COLO668 (cell line): ENCODE data around the gene ADGRL3.

ENCODE experiments used
- DNase-seq: peaks from one replicate; lab custom pipeline; 2025; ENCODE audit not compliant: unreplicated experiment; lab: John Stamatoyannopoulos, UW

Gene ADGRL3

GRCh38 chr4:61853041-61853440 is 652.9 kb downstream of the ADGRL3 start:
- no peak for DNase-seq

DNA sequence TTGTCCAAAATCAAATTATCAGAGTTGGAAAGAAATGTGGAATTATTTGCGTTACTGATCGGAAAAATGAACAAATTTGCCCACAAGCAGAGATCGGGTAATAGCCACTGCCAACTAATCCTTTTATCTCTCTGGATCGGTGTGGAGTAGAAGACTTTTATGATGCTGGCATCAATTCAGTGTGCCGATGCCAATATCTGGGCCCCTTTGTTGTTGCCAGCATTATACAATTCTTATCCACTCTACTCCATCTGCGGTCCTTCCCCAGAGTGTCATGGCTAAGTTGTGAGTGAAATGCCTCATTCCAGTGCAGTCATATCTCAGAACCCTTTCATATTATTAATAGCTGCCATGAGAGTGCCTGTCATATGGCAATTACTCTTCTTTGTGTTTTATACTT is 660.2 kb downstream of the ADGRL3 start:
- no peak for DNase-seq

DNA sequence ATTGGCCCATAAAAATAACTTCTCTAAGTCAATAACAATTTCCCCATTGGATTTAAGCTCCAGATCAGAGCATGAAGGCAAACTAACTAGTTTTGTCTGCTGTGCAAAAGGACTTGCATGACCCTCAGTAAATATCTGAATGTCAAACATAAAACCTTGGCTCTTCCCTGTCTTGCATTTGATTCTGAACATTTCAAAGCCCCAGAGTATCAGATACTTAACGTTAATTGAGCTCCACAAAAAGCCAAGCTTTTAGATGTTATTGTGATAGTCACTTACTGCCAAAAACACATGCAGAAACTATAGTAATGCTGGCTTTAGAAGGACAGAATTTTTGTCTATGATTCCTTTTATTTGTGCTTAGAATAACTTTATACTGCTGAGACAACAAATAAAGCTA is 664.2 kb downstream of the ADGRL3 start:
- DNase-seq: no peak

DNA sequence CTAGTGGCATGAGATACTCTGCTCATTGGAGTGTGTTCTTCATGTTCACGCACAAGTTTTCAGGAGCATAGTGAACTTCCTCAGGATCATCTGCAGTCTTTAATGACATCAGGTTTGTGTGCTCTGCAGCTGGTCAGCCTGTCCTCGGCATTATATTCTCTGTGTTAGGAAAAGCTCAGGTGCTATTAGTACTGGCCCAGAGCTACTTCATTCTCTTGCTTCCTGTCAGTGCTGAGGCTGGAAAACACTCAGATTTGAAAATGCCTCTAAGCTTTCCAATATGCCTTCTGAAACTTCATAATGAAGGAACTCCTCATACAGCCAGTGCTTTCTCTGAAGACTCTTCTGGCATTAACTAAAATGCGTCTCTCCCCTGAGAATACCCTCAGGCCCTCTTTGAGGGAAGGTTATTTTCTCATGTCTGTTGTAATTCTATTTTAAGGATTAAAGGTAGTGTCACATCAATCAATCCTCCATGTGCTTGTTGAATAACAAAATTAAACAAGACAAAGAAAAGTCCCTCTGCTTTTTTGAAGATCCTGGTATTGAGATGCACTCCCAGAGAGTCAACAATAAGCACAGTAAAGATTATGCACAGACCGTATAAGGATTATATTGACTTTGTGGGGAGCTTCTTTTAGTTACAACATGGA is 666.4 kb downstream of the ADGRL3 start:
- DNase-seq: no peak

- DNase-seq: no peak
These were observed 672.9 kb downstream of the ADGRL3 start for GRCh38 chr4:61872983-61873382.

DNA sequence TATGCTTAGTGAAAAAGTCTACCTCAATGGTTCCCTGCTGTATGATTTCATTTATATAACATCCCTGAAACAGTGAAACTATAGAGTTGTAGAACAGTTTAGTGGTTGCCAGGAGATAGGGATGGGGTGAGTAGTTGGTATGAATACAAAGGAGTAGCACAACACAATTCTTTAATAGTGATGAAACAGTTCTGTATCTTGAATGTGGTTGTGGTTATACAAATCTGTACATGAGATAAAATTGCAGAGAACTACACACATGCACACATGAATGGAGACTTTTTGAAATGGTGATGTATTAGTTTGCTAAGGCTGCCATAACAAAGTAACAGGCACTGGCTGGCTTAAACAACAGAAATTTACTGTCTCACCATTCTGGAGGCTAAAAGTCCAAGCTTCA is 677.1 kb downstream of the ADGRL3 start:
- no peak for DNase-seq

DNA sequence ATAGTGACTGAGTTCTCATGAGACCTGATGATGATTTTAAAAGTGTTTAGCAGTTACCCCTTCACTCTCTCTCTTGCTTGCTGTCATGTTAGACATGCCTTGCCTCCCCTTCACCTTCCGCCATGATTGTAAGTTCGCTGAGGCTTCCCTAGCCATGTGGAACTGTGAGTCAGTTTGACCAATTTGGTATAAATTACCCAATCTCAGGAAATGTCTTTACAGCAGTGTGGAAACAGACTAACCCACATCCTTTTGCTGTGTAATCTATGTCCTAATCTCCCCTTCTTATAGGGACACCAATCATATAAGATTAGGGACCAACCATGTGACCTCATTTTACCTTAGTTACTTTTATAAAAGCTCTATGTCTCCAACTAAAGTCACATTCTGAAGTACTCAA is 677.8 kb downstream of the ADGRL3 start:
- DNase-seq: no peak

DNA sequence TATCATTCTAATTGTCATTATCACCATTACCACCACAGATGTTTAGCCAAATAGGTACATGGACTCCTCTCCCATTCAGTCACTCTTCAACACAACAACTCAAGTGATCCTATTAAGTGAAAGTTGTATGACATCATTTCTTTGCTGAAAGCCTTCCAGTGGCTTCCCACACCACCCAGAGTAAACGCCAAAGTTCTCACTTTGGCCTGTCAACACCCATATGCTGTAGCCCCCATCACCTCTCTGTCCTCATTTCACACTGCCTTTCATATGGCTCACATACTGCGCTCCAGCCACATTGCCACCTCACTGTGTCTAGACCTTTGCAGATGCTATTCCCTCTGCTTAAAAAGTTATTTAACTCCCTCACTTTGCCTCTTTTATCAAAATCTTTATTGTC is 682.3 kb downstream of the ADGRL3 start:
- DNase-seq: no peak

DNA sequence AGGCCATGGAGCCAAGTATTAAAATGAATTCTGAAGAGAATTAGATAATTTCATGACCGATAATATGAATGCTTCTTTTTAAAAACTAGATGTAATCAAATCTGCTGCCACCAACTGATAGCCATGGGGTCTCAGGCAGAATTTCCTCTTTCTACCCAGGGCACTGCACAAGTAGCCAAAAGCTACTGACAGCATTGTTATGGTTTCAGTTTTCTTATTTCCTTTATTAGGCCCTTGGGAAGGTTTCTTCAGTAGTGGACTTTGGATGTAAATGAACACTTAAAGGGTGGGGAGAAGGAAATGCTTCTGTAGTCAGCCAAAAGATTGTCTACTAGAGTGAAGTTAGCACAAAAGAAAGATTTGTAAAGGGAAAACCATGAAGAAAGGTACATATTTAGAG is 686.0 kb downstream of the ADGRL3 start:
- DNase-seq: no peak

- DNase-seq: no peak
These were observed 689.0 kb downstream of the ADGRL3 start for GRCh38 chr4:61889117-61889516.

DNA sequence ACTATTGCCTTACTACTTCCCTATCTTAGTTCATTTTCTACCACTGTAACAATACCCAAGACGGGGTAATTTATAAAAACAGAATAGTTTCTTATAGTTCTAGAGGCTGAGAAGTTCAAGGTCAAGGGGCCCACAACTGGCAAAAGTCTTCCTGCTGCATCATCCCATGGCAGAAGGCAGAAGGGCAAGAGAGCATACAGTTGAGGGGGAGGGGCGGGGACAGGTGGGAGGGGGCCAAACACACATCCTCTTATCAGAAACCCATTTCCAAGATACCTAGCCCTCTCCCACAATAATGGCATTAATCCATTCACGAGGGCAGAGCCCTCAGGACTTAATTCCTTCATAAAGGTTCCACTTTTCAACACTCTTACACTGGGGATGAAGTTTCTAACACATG is 690.2 kb downstream of the ADGRL3 start:
- no peak for DNase-seq

GRCh38 chr4:61891953-61892352 is 691.8 kb downstream of the ADGRL3 start:
- DNase-seq: no peak

GRCh38 chr4:61896634-61897033 is 696.5 kb downstream of the ADGRL3 start:
- DNase-seq: no peak

GRCh38 chr4:61909031-61909430 is 708.9 kb downstream of the ADGRL3 start:
- DNase-seq: no peak

- no peak for DNase-seq
These were observed 711.2 kb downstream of the ADGRL3 start for GRCh38 chr4:61911313-61911756.

- DNase-seq: no peak
These were observed 713.5 kb downstream of the ADGRL3 start for GRCh38 chr4:61913619-61914018.

DNA sequence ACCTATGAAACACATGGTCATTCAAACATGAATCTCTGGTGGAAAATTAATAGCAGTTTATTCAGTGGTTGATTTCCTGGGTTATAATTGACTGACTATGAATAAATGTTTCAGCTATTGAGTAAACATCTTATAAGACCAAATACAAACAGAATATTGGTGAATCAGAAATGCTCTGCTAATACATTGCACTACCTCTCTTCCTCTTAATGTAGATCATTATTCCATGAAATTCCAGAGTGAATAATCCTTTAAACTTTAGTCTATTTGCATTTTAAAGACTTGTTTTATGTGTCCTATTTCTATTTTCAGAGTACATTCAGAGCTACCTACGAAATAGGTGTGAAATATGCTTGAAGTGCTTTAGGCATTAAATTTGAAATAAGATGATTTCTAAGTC is 715.4 kb downstream of the ADGRL3 start:
- no peak for DNase-seq

GRCh38 chr4:61918507-61918906 is 718.4 kb downstream of the ADGRL3 start:
- no peak for DNase-seq

DNA sequence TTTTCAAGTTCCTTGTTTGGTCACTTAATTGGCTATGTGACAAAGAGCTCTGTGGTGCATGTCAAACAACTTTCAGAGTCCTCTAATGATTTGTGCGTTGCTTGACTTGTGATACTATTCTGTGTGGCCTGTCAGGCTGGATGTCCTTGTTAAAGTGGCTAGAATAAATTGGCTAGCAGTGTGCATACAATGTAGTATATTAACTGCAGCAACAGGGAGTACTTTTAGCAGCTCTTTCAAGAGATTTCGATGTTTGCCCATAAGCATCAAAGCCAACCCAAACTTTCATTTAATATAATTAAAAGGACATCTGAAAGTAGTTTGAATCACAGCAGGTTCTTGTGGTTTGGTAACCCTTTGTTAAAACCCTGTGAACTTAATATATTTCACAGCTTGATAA is 718.9 kb downstream of the ADGRL3 start:
- DNase-seq: no peak

DNA sequence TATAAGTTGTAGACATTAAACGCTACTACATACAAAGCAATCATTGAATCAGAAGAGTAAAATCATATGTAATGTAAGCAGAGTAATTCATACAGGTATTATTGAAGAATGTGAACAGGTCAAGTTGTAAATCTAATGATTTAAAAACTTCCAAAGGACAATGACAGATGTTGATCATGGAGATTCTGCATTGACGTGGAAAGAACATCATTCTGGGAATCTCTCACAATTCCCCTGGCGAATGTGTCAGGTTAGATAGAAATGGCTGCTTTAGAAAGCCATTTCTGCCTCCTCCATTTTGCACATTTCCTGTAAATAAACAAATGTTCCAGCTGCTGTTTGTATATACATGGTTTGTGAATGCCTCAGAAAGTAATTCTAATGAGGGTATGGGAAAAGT is 719.4 kb downstream of the ADGRL3 start:
- DNase-seq: no peak

DNA sequence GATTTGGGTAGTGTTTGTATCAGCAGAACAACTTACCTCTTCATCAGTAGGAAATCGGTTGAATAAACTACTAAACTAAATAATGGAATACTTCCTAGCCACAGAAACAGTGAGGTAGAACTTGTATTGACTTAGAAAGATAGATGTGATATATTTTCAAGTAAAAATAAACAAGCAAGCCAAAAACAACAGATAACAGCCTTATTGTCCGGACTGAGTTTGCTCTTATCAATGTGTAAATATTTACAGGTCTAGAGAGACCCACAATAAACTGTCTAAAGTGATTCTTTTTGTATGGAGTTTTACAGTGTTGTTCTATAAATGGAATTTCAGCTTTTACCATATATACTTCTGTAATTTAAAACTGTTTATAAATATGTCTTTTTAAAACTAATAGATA is 721.8 kb downstream of the ADGRL3 start:
- DNase-seq: no peak

DNA sequence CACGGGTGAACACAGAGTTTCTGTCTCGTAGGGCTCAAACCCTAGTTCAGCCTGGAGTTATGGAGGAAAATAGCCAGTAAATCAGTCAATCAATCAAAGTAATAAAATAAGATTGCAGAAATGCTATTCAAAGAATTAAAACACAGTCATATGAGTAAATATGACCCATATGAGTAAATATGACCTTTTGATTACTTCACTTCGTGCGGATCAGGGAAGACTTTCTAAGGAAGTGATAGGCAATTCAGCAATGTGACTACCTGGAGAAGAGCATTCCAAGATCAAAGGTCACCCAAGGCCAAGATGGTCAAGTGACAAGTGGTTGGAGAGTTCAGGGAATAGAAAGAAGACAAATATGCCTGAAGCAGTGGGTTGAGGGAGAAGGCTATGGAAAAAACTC is 722.6 kb downstream of the ADGRL3 start:
- DNase-seq: no peak

DNA sequence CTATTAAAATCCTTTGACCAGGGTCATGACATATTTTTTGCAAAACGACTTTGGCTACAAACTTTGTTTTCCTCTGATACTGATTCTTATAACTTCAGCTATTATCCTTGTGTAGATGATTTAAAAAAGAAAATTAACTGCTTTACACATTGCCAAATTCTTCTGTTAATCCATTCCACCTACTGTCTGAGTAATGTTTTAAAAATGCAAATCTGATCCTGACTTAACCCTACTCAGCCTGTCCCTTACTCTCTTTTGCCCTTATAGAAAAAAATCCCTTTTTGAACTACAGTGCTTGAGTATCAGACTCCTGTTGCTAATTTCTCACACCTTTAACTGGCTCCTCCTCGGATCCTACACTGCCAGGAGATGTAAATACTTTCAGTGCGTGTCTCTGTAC is 723.1 kb downstream of the ADGRL3 start:
- DNase-seq: no peak

DNA sequence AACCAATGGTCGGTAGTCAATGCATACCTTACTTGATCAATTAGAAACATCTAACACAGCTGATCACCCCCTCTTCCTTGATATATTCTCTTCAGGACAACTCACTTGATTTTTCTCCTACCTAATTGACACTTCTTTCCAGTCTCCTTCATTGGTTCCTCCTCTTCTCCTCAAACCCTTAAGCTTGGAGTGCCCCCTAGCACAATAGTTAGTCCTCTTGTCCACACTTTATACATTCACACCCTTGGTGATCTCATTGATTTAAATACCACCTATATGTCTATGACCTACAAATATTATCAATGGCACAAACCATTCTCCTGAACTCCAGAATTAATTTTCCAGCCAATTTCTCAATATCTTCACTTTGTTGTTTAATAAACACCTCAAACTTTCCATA is 724.0 kb downstream of the ADGRL3 start:
- no peak for DNase-seq
